Measurements from ENCODE around the gene PDZD7.

PDZD7 gene

DNA sequence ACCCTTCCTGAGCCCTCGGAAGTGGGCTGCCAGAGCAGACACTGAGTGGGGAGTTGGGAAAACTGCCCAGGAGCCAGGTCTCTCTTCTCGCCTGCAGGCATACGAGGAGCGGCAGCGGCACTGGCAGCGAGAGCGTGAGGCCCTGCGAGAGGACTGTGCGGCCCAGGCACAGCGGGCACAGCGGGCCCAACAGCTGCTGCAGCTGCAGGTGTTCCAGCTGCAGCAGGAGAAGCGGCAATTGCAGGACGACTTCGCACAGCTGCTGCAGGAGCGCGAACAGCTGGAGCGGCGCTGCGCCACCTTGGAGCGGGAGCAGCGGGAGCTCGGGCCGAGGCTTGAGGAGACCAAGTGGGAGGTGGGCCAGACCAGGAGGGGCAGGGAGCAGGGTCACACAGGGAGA lies 25.6 kb downstream of the PDZD7 start:
- no peak for DNase-seq (ENCODE audit: low read depth in 1 of 2, low spot score in 1 of 2)
- Histone ChIP-seq H3K4me3 (replicated peaks; ENCODE audit: insufficient read depth, low read length) (no peak overlapping the region), H3K27ac (replicated peaks) (no peak overlapping the region), H3K27me3 (ENCODE audit: insufficient read depth, poor library complexity, severe bottlenecking) (no peaks in the 10 kb centered on the region)
- TF ChIP-seq, protein P1, sequence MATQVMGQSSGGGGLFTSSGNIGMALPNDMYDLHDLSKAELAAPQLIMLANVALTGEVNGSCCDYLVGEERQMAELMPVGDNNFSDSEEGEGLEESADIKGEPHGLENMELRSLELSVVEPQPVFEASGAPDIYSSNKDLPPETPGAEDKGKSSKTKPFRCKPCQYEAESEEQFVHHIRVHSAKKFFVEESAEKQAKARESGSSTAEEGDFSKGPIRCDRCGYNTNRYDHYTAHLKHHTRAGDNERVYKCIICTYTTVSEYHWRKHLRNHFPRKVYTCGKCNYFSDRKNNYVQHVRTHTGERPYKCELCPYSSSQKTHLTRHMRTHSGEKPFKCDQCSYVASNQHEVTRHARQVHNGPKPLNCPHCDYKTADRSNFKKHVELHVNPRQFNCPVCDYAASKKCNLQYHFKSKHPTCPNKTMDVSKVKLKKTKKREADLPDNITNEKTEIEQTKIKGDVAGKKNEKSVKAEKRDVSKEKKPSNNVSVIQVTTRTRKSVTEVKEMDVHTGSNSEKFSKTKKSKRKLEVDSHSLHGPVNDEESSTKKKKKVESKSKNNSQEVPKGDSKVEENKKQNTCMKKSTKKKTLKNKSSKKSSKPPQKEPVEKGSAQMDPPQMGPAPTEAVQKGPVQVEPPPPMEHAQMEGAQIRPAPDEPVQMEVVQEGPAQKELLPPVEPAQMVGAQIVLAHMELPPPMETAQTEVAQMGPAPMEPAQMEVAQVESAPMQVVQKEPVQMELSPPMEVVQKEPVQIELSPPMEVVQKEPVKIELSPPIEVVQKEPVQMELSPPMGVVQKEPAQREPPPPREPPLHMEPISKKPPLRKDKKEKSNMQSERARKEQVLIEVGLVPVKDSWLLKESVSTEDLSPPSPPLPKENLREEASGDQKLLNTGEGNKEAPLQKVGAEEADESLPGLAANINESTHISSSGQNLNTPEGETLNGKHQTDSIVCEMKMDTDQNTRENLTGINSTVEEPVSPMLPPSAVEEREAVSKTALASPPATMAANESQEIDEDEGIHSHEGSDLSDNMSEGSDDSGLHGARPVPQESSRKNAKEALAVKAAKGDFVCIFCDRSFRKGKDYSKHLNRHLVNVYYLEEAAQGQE (IDR thresholded peaks at IDR 0.05; ENCODE audit: insufficient replicate concordance, low read depth) = no peak
- TF ChIP-seq, protein P2, sequence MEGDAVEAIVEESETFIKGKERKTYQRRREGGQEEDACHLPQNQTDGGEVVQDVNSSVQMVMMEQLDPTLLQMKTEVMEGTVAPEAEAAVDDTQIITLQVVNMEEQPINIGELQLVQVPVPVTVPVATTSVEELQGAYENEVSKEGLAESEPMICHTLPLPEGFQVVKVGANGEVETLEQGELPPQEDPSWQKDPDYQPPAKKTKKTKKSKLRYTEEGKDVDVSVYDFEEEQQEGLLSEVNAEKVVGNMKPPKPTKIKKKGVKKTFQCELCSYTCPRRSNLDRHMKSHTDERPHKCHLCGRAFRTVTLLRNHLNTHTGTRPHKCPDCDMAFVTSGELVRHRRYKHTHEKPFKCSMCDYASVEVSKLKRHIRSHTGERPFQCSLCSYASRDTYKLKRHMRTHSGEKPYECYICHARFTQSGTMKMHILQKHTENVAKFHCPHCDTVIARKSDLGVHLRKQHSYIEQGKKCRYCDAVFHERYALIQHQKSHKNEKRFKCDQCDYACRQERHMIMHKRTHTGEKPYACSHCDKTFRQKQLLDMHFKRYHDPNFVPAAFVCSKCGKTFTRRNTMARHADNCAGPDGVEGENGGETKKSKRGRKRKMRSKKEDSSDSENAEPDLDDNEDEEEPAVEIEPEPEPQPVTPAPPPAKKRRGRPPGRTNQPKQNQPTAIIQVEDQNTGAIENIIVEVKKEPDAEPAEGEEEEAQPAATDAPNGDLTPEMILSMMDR (IDR thresholded peaks at IDR 0.05; ENCODE audit: insufficient read depth, low read length) = no peak
- TF ChIP-seq SPI1 (IDR thresholded peaks at IDR 0.05; ENCODE audit: borderline replicate concordance, low read depth) (no peak), GABPA (IDR thresholded peaks at IDR 0.05; ENCODE audit: low read depth) (no peak), POLR2AphosphoS5 (IDR thresholded peaks at IDR 0.05; ENCODE audit: low read depth) (no peak)

DNA sequence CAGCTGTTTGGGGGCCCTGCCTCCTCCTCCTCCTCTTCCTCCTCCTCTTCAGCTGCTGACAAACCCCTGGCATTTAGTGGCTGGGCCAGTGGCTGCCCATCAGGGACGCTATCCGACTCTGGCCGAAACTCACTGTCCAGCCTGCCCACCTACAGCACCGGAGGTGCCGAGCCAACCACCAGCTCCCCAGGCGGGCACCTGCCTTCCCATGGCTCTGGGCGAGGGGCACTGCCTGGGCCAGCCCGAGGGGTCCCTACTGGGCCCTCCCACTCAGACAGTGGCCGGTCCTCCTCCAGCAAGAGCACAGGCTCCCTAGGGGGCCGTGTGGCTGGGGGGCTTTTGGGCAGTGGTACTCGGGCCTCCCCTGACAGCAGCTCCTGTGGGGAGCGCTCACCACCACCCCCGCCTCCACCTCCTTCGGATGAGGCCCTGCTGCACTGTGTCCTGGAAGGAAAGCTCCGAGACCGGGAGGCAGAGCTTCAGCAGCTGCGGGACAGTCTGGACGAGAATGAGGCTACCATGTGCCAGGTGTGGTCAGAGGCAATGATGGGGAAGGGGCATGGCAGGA lies 27.2 kb downstream of the PDZD7 start:
- H3K27ac ChIP-seq (replicated peaks) = no peak overlapping the region
- TF ChIP-seq SPI1 (IDR thresholded peaks at IDR 0.05; ENCODE audit: borderline replicate concordance, low read depth) = no peak
- TF ChIP-seq GABPA (IDR thresholded peaks at IDR 0.05; ENCODE audit: low read depth) = no peak
- no peak for TF ChIP-seq POLR2AphosphoS5 (IDR thresholded peaks at IDR 0.05; ENCODE audit: low read depth)
- TF ChIP-seq, protein P2 (IDR thresholded peaks at IDR 0.05; ENCODE audit: insufficient read depth, low read length) = no peak
- TF ChIP-seq, protein P1 (IDR thresholded peaks at IDR 0.05; ENCODE audit: insufficient replicate concordance, low read depth) = no peak

DNA sequence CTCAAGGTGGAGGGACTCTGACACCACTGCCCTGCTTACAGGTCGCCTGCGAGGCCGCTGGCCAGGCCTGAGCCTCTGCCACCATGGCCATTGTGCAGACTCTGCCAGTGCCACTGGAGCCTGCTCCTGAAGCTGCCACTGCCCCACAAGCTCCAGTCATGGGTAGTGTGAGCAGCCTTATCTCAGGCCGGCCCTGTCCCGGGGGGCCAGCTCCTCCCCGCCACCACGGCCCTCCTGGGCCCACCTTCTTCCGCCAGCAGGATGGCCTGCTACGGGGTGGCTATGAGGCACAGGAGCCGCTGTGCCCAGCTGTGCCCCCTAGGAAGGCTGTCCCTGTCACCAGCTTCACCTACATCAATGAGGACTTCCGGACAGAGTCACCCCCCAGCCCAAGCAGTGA lies 28.5 kb downstream of the PDZD7 start:
- H3K4me3 ChIP-seq (replicated peaks; ENCODE audit: insufficient read depth, low read length) = no peak overlapping the region

More for the DNA sequence above, 27.2 kb downstream of the PDZD7 start:
- no peak for DNase-seq (ENCODE audit: low read depth in 1 of 2, low spot score in 1 of 2)
- no peaks in the 10 kb centered on the region for H3K27me3 ChIP-seq (ENCODE audit: insufficient read depth, poor library complexity, severe bottlenecking)
- H3K4me3 ChIP-seq (replicated peaks; ENCODE audit: insufficient read depth, low read length) = no peak overlapping the region

More for the DNA sequence above, 28.5 kb downstream of the PDZD7 start:
- H3K27me3 ChIP-seq (ENCODE audit: insufficient read depth, poor library complexity, severe bottlenecking) = no peaks in the 10 kb centered on the region
- no peak for DNase-seq (ENCODE audit: low read depth in 1 of 2, low spot score in 1 of 2)
- no peak overlapping the region for H3K27ac ChIP-seq (replicated peaks)
- TF ChIP-seq GABPA (IDR thresholded peaks at IDR 0.05; ENCODE audit: low read depth) (no peak), SPI1 (IDR thresholded peaks at IDR 0.05; ENCODE audit: borderline replicate concordance, low read depth) (no peak)
- TF ChIP-seq, protein P2 (IDR thresholded peaks at IDR 0.05; ENCODE audit: insufficient read depth, low read length) = no peak
